ENCODE data around the gene PPP1R3A. TPM values are rescaled to one million over a fixed set of nuclear protein-coding genes. Genes with fewer than 3 reads are reported as not detected.

PPP1R3A gene
- total RNA-seq, 1 experiment from 2014 or later: not detected

DNA sequence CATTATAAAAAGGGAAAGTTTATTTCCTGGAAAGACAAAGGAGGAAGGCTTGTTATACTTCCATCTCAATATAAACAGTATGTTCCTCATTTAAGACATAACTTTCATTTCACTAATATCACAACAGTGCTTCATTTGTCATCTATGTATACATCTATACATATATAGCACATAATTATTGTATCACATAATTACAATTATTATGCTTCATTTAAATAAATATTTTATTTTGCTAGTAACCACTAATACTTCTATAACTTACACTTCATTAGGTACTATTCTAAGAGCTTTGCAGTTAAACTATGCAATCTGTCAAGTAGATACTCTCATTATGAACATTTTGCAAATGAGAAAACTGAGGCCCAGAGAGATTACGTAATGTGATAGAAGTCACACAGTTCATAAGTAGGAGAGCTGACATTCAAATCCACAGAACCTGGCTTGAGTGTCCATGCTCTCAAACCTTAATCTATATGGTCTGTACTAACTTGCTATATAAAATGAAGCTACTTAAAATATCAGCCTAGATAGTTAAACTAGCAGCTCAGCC lies 86.5 kb downstream of the PPP1R3A start:
- intact Hi-C loops (cut with micrococcal nuclease; ENCODE audit: unreplicated experiment): no loop called here
- no TSS peak for BruUV-seq (replicated peaks)
- Mint-ChIP-seq H3K4me3 (ENCODE audit: low read depth, unreplicated experiment) (no peak overlapping the region), H3K4me1 (ENCODE audit: low read depth, unreplicated experiment) (no peaks in the 10 kb centered on the region), H3K27me3 (ENCODE audit: unreplicated experiment) (no peaks in the 10 kb centered on the region), H3K9me3 (ENCODE audit: low read depth, unreplicated experiment) (no peaks in the 10 kb centered on the region), H3K36me3 (ENCODE audit: insufficient read depth, unreplicated experiment) (no peaks in the 10 kb centered on the region), H3K27ac (ENCODE audit: unreplicated experiment) (no peak overlapping the region)
- DNase-seq: no peak
- CTCF ChIA-PET: interaction anchor here (0.6 kb wide), 1 partner anchor 821 kb away, joined by 3 read pairs; no protein-coding TSS in a partner anchor
- TF ChIP-seq, protein P1, sequence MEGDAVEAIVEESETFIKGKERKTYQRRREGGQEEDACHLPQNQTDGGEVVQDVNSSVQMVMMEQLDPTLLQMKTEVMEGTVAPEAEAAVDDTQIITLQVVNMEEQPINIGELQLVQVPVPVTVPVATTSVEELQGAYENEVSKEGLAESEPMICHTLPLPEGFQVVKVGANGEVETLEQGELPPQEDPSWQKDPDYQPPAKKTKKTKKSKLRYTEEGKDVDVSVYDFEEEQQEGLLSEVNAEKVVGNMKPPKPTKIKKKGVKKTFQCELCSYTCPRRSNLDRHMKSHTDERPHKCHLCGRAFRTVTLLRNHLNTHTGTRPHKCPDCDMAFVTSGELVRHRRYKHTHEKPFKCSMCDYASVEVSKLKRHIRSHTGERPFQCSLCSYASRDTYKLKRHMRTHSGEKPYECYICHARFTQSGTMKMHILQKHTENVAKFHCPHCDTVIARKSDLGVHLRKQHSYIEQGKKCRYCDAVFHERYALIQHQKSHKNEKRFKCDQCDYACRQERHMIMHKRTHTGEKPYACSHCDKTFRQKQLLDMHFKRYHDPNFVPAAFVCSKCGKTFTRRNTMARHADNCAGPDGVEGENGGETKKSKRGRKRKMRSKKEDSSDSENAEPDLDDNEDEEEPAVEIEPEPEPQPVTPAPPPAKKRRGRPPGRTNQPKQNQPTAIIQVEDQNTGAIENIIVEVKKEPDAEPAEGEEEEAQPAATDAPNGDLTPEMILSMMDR (IDR thresholded peaks at IDR 0.05; ENCODE audit: unreplicated experiment): no peak

DNA sequence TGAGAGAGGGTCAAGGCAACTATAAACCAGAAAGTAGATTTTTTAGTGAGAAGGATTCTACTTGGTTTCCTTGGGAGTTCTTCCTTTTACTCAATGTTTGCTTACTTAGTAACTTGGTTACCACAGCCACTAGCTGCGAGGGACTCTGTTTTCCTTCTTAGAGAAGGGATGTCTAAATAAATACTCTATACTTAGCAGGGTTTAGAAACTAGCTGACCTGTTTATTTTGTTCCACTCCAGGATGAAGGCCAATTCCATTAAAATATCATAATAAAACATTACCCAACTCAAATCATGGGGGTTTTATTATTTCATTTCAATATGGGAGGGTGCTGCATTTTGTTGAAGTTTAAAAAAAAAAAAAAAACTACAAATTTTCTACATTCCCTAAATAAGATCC lies 87.3 kb downstream of the PPP1R3A start:
- Mint-ChIP-seq H3K27ac (ENCODE audit: unreplicated experiment) (no peak overlapping the region), H3K9me3 (ENCODE audit: low read depth, unreplicated experiment) (no peaks in the 10 kb centered on the region), H3K36me3 (ENCODE audit: insufficient read depth, unreplicated experiment) (no peaks in the 10 kb centered on the region), H3K4me1 (ENCODE audit: low read depth, unreplicated experiment) (no peaks in the 10 kb centered on the region), H3K27me3 (ENCODE audit: unreplicated experiment) (no peaks in the 10 kb centered on the region), H3K4me3 (ENCODE audit: low read depth, unreplicated experiment) (no peak overlapping the region)
- CTCF ChIA-PET: interaction anchor here (0.6 kb wide), 1 partner anchor 821 kb away, joined by 3 read pairs; no protein-coding TSS in a partner anchor
- DNase-seq: no peak
- TF ChIP-seq, protein P1 (IDR thresholded peaks at IDR 0.05; ENCODE audit: unreplicated experiment): no peak
- no TSS peak for BruUV-seq (replicated peaks)
- intact Hi-C loops (cut with micrococcal nuclease; ENCODE audit: unreplicated experiment): no loop called here

DNA sequence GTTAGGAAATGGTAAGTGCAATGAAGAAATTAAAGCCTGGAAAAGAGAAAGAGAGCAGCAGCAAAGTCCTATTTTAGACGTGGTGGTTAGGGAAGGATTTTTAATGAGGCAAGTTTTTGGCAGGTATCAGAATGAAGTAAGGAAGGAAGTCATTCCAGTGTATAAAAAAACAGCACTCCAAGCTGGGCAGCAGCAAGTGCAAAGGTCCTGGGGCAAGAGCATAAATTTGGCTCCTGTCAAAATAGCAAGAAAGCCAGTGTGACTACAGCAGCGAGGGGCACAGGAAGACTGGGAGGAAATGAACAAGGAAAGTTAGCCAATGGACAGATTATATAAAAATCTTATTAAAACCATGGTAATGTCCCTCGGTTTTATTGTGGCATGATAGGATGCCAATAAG lies 90.2 kb downstream of the PPP1R3A start:
- Mint-ChIP-seq H3K4me3 (ENCODE audit: low read depth, unreplicated experiment) (no peak overlapping the region), H3K4me1 (ENCODE audit: low read depth, unreplicated experiment) (no peaks in the 10 kb centered on the region), H3K27ac (ENCODE audit: unreplicated experiment) (no peak overlapping the region), H3K36me3 (ENCODE audit: insufficient read depth, unreplicated experiment) (no peaks in the 10 kb centered on the region), H3K9me3 (ENCODE audit: low read depth, unreplicated experiment) (no peaks in the 10 kb centered on the region), H3K27me3 (ENCODE audit: unreplicated experiment) (no peaks in the 10 kb centered on the region)
- CTCF ChIA-PET: no interaction called here
- no TSS peak for BruUV-seq (replicated peaks)
- no peak for DNase-seq
- TF ChIP-seq, protein P1 (IDR thresholded peaks at IDR 0.05; ENCODE audit: unreplicated experiment): no peak
- intact Hi-C loops (cut with micrococcal nuclease; ENCODE audit: unreplicated experiment): no loop called here
